ENCODE results near the gene KNDC1.

DNA sequence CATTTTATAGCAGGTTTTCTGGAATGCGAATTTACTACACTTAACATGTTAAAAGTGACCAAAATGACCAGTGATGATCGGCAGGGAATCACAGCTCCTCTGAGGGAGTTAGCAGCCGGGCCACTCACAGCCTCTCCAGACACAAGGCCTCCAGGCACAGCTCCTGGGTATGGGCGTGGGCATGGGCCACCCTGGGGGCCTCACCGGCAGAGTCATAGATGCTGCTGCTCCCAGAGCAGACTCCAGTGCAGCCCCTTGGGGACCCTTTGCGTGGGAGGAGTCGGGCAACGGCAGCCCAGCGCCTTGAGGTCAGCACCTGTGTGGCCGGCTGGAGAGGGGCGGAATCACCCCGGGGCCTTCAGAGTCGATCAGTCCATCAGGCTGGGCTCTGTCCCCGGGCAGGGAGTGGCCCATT, 8.6 kb downstream of the KNDC1 start:
- TF ChIP-seq, protein P1, sequence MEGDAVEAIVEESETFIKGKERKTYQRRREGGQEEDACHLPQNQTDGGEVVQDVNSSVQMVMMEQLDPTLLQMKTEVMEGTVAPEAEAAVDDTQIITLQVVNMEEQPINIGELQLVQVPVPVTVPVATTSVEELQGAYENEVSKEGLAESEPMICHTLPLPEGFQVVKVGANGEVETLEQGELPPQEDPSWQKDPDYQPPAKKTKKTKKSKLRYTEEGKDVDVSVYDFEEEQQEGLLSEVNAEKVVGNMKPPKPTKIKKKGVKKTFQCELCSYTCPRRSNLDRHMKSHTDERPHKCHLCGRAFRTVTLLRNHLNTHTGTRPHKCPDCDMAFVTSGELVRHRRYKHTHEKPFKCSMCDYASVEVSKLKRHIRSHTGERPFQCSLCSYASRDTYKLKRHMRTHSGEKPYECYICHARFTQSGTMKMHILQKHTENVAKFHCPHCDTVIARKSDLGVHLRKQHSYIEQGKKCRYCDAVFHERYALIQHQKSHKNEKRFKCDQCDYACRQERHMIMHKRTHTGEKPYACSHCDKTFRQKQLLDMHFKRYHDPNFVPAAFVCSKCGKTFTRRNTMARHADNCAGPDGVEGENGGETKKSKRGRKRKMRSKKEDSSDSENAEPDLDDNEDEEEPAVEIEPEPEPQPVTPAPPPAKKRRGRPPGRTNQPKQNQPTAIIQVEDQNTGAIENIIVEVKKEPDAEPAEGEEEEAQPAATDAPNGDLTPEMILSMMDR (IDR thresholded peaks at IDR 0.05) = no peak
- no peak for TF ChIP-seq POLR2A (IDR thresholded peaks at IDR 0.05)

Measured in Peyer's patch (tissue), 4 donors.